Mucosa of gallbladder (tissue), 1 donor: ENCODE data around the gene LINS1. TPM values are rescaled to one million over a fixed set of nuclear protein-coding genes. Genes with fewer than 3 reads are reported as not detected.

Experiments
- DNase-seq: peaks from one replicate; pipeline ENCODE4 v3.0.0-alpha.2; 2020; ENCODE audit warnings: low spot score
- total RNA-seq: library from RNA; stranded (reverse); gene quantifications from one replicate; pipeline ENCODE4 v1.2.1, GENCODE V29; 2021
- donor health status: DM: no; HTN: no; CAD: no.

LINS1 gene
- total RNA-seq, result 9.5 TPM

DNA sequence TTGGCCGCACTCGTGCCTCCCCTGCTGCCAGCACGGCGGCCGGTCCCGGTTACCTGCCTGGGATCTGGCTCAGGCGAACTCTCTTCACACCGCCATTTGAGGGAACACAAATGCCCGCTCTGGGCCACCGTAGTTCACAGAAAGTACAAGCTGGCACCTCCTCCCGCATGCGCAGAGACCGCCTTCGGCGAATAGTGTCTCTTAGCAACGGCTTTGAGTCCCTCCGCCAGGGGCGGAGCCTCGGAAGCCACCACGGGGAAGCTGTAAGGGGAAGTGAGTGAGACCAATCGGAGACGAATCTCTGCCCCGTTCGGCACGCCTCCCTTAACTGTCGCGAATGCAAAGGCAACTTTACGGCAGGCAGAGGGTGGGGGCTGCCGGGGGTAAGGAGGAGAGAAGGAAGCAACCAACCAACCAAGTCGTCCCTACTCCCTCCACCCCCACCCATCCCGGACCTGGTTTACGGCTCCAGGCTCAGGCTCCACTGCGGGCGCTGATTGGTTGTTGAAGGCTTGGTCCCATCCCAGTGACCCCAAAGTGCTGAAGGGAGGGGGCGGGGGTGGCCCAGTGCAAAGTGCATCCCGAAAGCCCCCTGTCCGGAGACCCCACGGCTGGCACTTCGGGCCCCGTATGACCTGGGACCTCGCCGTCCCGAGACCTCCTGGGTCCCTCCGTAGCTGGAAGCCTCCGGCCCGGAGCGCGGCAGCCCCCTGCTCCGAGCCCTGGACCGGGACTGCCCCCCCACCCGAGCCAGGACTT, at the start of gene LINS1, which contains the start of gene ASB7:
Gene LINS1 (minus strand): TSS at position 121 of the 759 bp plus-strand sequence. CDS start 21,342 bp downstream, outside the sequence.
Gene ASB7 (plus strand): TSS at position 526 of the 759 bp plus-strand sequence. CDS start 9,628 bp downstream, outside the sequence.
- peak; percentile 100 for DNase-seq

DNA sequence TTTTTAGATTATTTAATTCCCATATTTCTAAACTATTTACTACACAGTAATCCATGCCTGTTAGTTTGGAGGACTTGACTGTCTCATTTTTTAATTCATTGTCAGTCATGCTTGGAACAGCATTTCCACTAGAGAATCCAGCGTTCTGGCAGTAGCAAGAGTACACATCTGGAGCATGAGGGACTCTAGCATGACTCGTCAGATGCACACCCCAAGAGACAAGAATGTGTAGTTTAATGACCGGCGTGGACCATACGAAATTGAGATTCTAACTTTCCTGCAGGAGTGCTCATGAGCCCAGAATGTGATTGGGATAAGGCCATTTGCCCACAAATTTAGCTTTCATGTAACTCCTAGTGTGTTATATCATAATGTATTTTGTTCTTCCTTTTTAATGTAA, 49.3 kb upstream of the LINS1 start:
- no peak for DNase-seq

GRCh38 chr15:100650685-100651084, 48.7 kb upstream of the LINS1 start:
- no peak for DNase-seq

- no peak for DNase-seq
Measured at GRCh38 chr15:100648951-100649350, 47.0 kb upstream of the LINS1 start.

GRCh38 chr15:100645671-100646070, 43.7 kb upstream of the LINS1 start:
- no peak for DNase-seq

GRCh38 chr15:100642950-100643338, 41.0 kb upstream of the LINS1 start:
- DNase-seq, result no peak

DNA sequence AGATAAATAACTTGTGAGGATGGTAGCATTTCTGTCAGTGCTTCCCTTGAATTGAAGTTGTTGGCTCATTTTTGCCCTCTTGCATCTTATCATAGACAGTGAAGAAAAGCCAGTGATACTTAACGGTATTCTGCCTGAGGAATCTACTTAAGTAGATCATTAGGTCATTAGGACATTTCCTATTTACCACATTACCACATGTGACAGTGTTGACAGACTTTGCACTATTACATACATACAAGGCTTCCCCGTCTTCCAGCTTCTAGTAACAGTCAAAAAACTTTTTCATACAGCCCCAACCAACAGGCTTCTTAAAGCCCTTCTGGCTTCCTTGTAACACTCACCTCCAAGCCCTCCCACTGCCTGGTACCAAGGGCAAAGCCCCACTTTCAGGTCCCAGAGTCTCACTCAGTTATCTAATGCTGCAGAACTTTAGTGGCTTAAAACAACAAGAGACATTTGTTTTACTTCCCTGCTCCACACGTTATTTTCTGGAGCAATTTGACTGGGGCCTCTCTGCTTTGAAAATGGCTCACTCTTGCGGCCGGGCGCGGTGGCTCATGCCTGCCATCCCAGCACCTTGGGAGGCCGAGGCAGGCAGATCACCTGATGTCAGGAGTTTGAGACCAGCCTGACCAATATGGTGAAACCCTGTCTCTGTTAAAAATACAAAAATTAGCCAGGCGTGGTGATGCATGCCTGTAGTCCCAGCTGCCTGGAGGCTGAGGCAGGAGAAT, 40.4 kb upstream of the LINS1 start:
- DNase-seq, result no peak

DNA sequence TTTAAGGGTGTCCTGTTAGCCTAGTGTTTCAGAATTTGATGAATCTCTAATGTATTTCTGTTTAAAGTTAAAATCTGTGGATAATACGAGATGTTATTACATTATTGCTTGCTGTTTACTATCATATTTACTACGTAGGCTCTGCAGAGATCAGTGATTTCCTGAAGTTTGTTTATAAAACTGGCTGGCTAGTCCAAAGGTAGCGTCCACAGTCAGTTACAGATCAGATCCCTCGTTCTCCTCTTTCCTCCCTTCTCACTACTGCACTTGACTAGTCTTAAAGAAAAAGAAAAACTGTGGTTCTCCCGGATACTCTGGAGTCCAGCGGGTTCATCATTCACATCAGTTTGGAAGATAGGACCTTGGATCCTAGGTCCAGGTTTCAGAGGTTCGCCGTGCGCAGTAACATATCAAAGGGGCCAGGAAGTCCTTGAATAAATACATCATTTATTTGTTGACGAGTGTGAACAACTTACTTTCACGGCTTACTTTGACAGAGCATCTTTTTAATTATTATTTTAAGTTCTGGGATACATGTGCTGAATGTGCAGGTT, 36.3 kb upstream of the LINS1 start:
- no peak for DNase-seq

DNA sequence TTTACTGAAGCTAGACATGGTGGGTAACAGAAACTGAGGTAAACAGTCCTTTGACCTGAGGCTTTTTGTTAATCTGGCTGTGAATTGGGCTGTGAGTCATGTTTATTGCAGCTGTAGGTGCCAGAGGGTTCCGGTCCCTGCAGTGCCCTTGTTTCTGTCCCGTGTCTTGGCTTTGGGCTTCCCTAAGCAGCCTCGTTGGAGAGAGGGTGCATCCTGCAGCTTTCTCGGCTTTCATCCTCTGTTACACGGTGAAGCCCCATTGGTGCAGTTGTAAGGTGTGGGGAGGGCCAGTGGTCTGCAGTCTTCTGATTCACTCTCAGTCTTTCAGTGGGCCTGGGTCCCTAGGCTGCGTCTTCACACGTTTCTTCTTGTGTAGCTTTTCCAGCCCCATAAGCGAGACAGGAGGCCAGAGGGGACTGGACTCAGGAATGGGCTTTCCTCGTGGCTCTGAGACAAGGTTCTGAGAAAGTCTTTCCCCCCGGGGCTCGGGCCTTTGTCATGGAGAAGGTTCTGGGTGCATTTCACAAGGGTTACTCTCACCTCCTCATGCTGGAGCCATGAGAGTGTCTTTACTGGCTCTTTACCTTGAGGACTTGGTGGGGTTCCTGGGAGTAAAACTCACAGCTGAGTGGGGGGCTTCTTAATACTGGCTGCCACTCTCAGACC, 33.6 kb upstream of the LINS1 start:
- no peak for DNase-seq

GRCh38 chr15:100633763-100634075, 31.7 kb upstream of the LINS1 start:
- no peak for DNase-seq

DNA sequence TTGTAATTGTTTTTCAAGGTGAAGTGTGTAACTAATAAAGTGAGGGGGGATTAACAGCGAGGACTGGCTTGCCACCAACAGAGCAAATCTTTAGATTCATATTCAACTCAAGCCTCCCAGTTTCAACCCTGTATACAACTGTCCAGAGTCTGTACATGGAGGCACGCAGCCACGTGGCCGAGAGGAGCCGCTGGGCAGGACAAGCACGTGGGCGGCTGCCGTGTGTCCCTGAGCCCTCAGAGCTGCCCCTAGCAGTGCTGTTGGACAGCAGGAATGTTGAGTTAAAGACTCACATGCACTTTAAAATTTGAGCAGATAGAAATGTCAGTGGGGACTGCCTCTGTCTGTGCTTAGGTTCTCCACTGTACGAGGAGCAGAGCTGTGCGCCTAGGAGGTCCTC, 29.8 kb upstream of the LINS1 start:
- DNase-seq, result no peak

- DNase-seq, result no peak
Measured at GRCh38 chr15:100628746-100629145, 26.8 kb upstream of the LINS1 start.

DNA sequence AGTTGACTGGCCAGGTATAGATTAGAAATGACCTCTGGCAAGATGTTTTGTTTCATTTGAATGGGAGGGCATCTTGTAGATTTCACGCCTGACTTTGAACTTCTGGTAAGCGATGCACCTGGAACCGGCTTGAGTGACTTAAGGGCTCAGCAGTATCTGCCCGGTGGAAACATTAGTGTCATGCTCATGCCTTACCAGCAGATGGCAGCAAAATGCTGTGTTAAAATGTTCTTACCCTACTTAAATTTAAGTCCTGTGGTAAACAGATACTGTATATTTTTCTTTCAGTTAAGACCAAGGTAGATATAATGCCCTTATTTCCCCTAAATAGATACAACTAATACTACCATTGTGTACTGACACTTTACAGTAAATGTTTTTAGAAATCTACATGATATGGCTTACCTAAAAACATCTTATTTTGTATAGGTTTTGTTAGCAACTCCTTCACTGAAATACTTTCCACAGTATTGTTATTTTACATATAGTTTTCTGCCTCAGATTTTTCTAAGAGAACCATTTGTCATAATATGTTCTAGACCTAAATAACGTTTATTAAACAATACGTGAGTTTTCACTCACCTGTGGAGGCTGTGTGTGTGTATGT, 25.9 kb upstream of the LINS1 start:
- peak; percentile 71 for DNase-seq

- DNase-seq, result no peak
Measured at GRCh38 chr15:100623301-100623700, 21.3 kb upstream of the LINS1 start.

GRCh38 chr15:100616700-100617099, 14.7 kb upstream of the LINS1 start:
- no peak for DNase-seq

- no peak for DNase-seq
Measured at GRCh38 chr15:100615801-100616200, 13.8 kb upstream of the LINS1 start.

DNA sequence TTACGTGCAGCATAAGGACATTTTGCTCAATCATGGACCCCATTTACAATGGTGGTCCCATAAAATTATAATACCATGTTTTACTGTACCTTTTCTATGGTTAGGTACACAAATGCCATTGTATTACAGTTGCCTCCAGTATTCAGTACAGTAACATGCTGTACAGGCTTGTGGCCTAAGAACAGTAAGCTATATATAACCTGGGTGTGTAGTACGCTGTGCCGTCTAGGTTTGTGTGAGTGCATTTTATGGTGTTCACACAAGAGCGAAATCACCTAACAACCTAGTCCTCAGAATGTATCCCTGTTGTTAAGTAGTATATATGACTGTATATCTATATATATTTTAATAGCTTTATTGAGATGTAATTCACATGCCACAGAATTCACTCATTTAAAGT, 12.9 kb upstream of the LINS1 start:
- no peak for DNase-seq

DNA sequence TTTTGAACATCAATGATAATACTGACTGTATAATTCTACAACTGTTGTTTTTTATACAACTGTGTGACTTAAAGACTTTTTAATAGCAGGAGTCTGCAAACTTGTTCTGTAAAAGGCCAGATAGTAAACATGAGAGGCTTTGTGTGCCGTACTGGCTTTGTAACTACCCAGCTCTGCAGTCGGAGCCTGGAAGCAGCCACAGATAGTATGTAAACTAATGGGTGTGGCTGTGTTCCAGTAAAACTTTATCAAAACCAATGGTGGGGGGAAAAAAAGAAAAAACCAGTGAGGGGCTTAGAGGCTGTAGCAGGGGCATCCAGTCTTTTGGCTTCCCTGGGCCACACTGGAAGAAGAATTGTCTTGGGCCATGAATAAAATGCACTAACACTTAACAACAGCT, 12.4 kb upstream of the LINS1 start:
- no peak for DNase-seq

- DNase-seq, result no peak
Measured at GRCh38 chr15:100613208-100613607, 11.2 kb upstream of the LINS1 start.

- no peak for DNase-seq
Measured at GRCh38 chr15:100612539-100612938, 10.6 kb upstream of the LINS1 start.

DNA sequence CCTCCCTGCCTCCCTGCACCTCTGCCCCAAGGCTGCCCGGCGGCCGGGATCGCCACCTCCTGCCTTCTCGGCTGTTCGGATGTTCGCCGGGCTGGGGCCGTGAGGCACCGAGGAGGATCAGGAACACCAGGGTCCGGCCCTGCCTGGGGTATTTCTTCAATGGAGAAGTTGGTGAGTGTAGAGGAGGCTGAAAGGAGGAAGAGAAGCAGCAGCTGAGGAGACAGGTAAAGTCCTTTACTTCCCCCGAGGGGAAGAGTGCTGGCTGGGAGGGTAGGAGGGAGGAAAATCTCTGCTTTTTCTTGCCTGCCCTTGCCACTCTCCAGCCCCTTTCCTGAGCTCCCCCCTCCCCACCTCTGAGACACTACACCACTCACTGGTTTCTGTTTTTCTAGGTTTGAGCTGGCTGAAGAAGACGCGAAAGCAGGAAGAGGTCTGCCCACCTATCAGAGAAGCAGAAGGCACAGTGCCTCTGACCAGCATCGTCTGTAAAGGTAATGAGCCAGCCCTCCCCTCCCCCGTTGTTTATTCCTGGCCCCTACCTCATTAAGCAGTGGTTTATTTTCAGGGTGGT, 924 bp upstream of the LINS1 start:
- DNase-seq, result no peak

GRCh38 chr15:100601617-100602063, 344 bp downstream of the LINS1 start:
- no peak for DNase-seq
